Measurements from ENCODE around the gene USP50.
"Not testable (repeated sequence)": the region's sequence is repeated elsewhere in the genome, so short reads cannot be mapped to it uniquely, and the experiment has no call there.

The USP50 gene

GRCh38 chr15:50501815-50502214 is 44.7 kb downstream of the USP50 start:
- DNase-seq: no peak

DNA sequence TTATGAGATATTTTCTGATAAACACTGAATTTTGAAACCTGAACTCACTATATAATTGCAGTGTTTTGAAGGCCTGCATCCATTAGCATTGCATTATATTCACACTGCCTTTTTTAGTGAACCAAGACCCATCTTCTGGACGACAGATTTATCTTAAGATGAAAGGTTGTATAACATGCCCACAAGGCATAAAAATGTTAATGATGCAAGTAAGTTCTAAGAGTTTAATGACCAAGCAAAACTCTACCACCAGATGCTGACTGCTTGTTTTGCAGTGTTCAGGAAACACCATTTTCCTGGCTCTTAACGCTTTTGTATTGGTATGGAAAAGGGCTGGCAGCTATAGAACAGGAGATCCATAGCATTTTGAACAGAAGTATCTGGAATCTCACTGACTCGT is 46.1 kb downstream of the USP50 start:
- DNase-seq: no peak

- no peak for DNase-seq
Observed at GRCh38 chr15:50496692-50497091, 49.8 kb downstream of the USP50 start.

GRCh38 chr15:50494547-50494946 is 51.9 kb downstream of the USP50 start:
- not testable (repeated sequence) for DNase-seq

DNA sequence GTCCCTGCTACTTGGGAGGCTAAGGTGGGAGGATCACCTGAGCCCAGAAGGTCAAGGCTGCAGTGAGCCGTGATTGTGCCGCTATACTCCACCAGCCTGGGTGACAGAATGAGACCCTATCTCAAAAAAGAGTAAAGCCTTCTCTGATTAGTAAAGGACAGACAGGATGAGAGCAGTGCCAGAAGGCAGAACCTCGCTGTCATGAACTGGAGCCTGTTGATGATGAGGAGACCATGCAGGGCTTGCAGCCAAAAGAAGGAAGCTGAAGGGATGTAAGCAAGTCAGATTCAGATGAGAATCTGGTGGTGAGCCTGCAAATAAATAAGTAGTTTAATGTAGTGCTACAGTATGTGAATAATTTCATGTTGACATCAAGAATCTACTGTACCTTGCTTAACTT is 52.8 kb downstream of the USP50 start:
- no peak for DNase-seq

- no peak for DNase-seq
Observed at GRCh38 chr15:50487287-50487686, 59.2 kb downstream of the USP50 start.

GRCh38 chr15:50485389-50485788 is 61.1 kb downstream of the USP50 start:
- no peak for DNase-seq

GRCh38 chr15:50484781-50485180 is 61.7 kb downstream of the USP50 start:
- DNase-seq: no peak

GRCh38 chr15:50476143-50476542 is 70.3 kb downstream of the USP50 start:
- DNase-seq: no peak

- DNase-seq: no peak
Observed at GRCh38 chr15:50471072-50471471, 75.4 kb downstream of the USP50 start.

DNA sequence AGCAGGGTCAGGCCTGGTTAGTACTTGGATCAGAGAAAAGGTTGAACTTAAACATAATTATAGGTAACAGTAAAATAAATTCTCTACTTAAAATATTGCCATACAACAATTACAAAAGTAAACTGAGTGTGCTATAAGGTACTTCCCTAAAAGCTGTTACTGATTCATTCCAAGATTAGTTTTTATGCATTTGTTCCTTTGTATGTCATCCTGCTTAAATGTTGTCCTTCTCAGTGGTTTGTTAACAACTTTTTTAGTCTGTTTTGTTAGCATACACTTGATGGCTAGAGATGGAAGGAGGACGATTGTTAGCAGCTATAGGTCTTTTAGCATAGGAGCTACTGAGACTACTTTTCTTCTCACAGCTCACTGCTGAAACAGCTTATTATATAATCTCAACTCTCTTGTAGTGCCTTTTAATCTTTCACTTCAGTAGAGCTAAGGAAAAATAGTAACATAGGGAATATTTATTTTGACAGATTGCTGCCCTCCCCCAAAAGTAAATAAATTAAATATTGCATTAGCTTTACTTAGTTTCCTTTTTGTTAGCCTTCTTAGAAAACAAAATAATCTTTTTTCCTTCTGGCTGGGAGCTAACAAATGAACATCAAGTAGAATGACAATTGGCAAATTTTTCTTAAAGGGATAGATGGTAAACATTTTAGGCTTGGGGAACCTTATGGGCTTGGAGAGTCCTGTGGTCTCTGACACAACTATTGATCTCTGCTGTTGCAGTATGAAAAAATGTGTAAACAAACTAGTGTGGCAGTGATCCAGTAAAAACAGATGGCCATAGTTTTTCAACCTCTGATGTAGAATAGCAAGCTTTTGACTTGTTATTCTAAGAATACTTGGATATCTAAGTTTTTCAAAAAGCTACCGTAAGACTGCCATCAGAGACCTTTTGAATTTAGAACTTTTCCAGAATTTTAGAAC is 82.8 kb downstream of the USP50 start:
- no peak for DNase-seq

- no peak for DNase-seq
Observed at GRCh38 chr15:50458348-50459112, 87.9 kb downstream of the USP50 start.

GRCh38 chr15:50452927-50453326 is 93.5 kb downstream of the USP50 start:
- no peak for DNase-seq
